HG02840 (cell line): ENCODE results near the gene GLYATL3.

Source experiments
- ATAC-seq: cut with Tn5 transposase; IDR thresholded peaks from one replicate; pipeline ENCODE4 v1.9.1; 2021; ENCODE audit warnings: mild to moderate bottlenecking, moderate library complexity, moderate number of reproducible peaks; ENCODE audit not compliant: unreplicated experiment, low FRiP score

GLYATL3 gene

DNA sequence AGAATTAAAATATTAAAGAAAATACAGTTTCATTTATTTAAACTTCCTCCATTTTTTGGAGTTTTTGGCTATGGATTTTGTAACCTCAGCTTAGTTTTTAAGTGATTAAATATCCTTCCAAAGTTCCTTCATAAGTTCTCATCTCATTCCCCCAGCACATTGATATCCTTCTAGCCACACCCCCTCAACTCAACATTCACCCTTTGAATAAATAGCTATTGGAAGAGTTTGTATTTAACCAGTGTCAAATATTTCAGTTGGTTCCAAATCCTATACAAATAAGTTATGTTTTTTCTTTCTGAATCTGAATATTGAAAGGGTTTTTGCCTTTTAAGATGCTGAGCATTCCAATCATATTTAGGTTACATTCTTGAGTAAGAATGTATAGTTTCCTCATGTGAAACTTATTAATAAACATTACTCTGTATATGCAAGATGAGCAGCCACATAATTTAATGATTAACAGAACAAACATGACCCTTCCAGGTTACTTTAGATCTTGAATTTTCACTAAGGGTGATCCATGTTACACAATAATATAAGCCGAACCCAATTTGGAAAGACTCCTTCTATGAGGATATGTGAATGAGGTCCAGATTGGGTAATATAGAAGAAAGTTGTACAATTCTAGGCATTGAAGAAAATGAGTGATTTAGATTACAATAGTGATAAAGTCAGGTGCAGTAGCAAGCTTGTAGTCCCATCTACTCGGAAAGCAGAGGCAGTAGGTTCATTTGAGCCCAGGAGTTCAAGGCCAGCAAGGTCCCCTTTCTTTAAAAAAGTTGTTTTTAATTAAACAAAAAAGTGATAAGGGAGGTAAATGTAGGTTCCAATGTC is 13.6 kb downstream of the GLYATL3 start:
- ATAC-seq: no peak

GRCh38 chr6:49514571-49515484 is 15.1 kb downstream of the GLYATL3 start:
- ATAC-seq: no peak

- no peak for ATAC-seq
These were observed 15.9 kb downstream of the GLYATL3 start for GRCh38 chr6:49515485-49516146.

GRCh38 chr6:49516147-49516505 is 16.4 kb downstream of the GLYATL3 start:
- ATAC-seq: no peak

- no peak for ATAC-seq
These were observed 18.2 kb downstream of the GLYATL3 start for GRCh38 chr6:49517919-49518318.

DNA sequence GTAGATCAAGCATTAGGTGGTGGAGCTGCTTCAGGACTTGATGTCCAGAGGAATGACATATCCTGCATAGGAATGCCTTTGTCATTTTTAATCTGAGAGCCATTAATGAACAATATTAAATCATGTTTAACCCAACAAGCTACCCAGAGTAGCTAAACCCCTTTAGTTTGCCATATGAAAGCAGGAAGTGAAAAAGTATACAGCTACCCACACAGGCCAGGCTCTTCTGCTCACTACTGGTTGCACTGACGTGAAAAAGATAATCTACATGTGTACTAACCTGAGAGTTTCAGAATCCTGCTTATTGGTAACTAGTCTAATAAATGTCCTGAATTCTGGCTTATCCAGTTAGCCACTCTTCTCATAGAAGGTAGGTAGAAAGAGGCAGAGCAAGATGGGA is 19.9 kb downstream of the GLYATL3 start:
- ATAC-seq: no peak

- no peak for ATAC-seq
These were observed 23.2 kb downstream of the GLYATL3 start for GRCh38 chr6:49522710-49523593.

- no peak for ATAC-seq
These were observed 24.2 kb downstream of the GLYATL3 start for GRCh38 chr6:49523901-49524300.

- no peak for ATAC-seq
These were observed 24.8 kb downstream of the GLYATL3 start for GRCh38 chr6:49524541-49524940.

DNA sequence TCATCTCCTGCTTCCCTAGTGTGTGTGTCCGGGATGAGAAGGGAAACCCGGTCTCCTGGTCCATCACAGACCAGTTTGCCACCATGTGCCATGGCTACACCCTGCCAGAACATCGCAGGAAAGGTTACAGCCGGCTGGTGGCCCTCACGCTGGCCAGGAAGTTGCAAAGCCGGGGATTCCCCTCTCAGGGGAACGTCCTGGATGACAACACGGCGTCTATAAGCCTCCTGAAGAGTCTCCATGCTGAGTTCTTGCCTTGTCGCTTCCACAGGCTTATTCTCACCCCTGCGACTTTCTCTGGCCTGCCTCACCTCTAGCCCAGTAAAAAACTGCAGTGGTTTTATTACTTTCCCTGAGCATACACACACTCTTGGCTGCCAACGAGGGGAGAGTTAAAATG is 26.9 kb downstream of the GLYATL3 start:
- no peak for ATAC-seq

DNA sequence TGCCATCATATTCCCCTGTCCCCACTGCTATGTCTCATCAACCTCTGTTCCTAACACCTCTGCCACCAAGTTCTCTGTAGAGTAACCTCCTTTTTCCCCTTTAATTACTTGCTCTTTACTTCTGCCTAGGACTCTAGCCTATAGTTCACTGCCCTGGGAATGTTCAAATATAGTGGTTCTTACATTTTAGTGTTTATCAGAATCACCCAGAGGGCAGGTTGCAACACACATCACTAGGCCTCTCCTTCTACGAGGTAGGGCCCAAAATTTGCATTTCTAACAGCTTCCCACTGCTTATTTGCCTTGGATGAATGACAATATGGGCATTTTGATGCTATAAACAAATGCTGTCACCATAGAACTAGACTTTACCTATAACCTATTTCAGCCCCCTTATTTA is 27.6 kb downstream of the GLYATL3 start:
- no peak for ATAC-seq

- ATAC-seq: no peak
These were observed 28.8 kb downstream of the GLYATL3 start for GRCh38 chr6:49528571-49528970.

GRCh38 chr6:49530141-49530776 is 30.5 kb downstream of the GLYATL3 start:
- ATAC-seq: no peak

GRCh38 chr6:49531774-49532569 is 32.2 kb downstream of the GLYATL3 start:
- peak; percentile 87 for ATAC-seq

GRCh38 chr6:49535795-49536194 is 36.1 kb downstream of the GLYATL3 start:
- ATAC-seq: no peak

GRCh38 chr6:49539102-49539501 is 39.4 kb downstream of the GLYATL3 start:
- no peak for ATAC-seq

DNA sequence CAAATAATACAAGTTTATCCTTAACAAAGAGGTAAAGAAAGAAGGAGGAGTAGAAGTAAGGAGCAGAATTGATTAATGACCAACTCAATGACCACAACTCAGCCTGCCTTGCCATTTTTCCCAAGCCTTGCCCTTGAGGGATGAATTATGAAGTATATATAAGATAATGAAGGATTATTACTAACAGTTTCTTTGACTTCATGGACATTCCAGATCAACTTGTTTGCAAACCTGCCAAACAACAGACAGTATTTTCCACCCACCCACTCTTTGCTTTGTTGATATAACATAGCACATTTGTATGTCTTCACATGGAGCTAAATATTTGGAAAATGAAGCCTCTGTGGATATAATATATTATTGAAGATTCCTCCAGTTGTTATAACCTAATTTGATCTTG is 40.9 kb downstream of the GLYATL3 start:
- no peak for ATAC-seq

DNA sequence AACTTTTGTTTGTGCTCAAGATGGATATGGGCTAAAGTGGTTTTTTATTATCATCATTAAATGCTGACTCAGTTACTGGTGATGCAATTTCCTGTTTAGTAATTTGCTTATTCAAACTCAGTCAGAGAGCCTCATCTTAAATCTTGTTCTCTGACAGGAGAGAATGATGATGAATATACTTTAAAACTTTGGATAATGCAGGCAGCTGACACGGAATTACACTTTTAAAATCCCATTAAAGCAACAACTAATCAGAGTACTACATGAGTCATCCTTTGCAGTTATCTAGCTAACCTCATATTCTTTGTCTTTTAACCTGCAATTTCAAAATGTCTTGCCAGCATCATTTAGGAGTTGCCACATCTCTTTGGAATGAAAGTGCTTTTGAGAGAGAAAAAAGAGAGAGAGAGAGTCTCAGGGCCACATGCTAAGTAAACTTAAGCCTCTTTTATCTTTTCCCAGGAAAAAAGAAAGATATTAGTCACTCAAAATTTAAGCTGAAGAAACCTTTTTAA is 41.5 kb downstream of the GLYATL3 start:
- ATAC-seq: no peak

GRCh38 chr6:49541936-49542335 is 42.2 kb downstream of the GLYATL3 start:
- ATAC-seq: no peak
